OCI-LY1 (cell line): ENCODE results near the gene TOM1L2.

ENCODE experiments used
- CTCF ChIP-seq: fragments of 200-600 bp; sonication (generic), shearing (Covaris generic); IDR thresholded peaks from 2 replicates; pipeline ENCODE4 v1.5.1; 2017; ENCODE audit warnings: mild to moderate bottlenecking, antibody characterized with exemption, low read length, moderate library complexity, mixed read lengths
- EZH2 ChIP-seq: fragments of 200-600 bp; sonication (generic), shearing (Covaris generic); IDR thresholded peaks from 2 replicates; pipeline ENCODE4 v1.8.0; 2017; ENCODE audit warnings: borderline replicate concordance, mixed run types, mild to moderate bottlenecking, antibody characterized with exemption, low read length, moderate library complexity, mixed read lengths

DNA sequence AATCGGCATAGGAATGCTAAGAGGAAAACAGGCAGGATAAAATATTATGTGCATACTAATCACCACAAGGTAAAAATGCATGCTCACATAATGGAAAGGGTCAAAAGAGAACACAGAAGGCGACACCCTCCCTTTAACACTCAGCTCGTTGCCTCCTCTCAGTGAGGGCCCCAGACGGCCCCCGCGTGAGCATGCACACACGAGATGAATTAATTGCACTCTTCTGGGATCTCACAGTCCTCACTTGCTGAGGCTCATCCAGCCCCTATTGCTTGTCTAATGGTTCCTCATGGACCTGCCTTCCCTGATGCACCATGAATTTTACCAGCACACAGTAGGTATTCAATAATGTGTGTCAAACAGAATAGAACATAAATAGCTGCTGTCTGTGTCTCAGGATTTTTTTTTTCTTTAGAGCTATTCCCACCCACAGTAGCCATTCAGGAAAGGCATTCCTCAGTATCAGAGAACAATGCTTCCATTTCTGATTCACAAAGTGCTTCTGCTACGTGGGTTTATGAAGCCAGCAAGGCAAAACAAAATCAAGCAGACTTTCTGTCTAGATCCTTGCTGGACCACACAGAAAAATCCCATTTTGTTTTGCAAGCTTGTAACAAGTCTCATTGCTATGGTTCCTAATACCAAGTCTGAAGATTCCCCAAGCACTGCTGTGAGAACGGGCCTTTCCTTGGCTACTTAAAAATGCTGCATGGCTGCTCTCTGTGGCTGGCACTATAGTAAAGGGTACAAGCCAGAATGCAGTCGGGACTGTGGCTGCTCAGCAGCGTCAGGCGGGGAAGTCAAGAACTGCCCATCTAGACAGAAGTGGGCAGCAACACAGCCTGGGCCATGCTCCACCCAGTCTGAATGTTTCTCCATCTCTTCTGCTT, 43.6 kb downstream of the TOM1L2 start:
- no peak for TF ChIP-seq CTCF
- no peak for TF ChIP-seq EZH2
